GM19468 (cell line): ENCODE results near the gene ATF6.

Experiments
- ATAC-seq: cut with Tn5 transposase; IDR thresholded peaks from one replicate; pipeline ENCODE4 v1.9.1; 2021; ENCODE audit warnings: mild to moderate bottlenecking, moderate library complexity, moderate number of reproducible peaks; ENCODE audit not compliant: unreplicated experiment; ENCODE audit errors: extremely low read depth

Gene ATF6

GRCh38 chr1:161954050-161954449 is 187.9 kb downstream of the ATF6 start:
- no peak for ATAC-seq

GRCh38 chr1:161954466-161954865 is 188.3 kb downstream of the ATF6 start:
- ATAC-seq = no peak

GRCh38 chr1:161955606-161956005 is 189.5 kb downstream of the ATF6 start:
- no peak for ATAC-seq

- no peak for ATAC-seq
Measured at GRCh38 chr1:161956097-161956496, 190.0 kb downstream of the ATF6 start.

GRCh38 chr1:161956930-161957329 is 190.8 kb downstream of the ATF6 start:
- no peak for ATAC-seq

- ATAC-seq = no peak
Measured at GRCh38 chr1:161958425-161958824, 192.3 kb downstream of the ATF6 start.

GRCh38 chr1:161962091-161962887 is 196.2 kb downstream of the ATF6 start:
- peak; percentile 62 for ATAC-seq

GRCh38 chr1:161966067-161966466 is 199.9 kb downstream of the ATF6 start:
- ATAC-seq = no peak

GRCh38 chr1:161970036-161970435 is 203.9 kb downstream of the ATF6 start:
- no peak for ATAC-seq

- ATAC-seq = no peak
Measured at GRCh38 chr1:161970633-161971032, 204.5 kb downstream of the ATF6 start.

- ATAC-seq = no peak
Measured at GRCh38 chr1:161972828-161973227, 206.7 kb downstream of the ATF6 start.

- no peak for ATAC-seq
Measured at GRCh38 chr1:161973924-161974845, 208.1 kb downstream of the ATF6 start.

GRCh38 chr1:161978011-161978790 is 212.1 kb downstream of the ATF6 start:
- ATAC-seq = no peak

- ATAC-seq = no peak
Measured at GRCh38 chr1:161981126-161981525, 215.0 kb downstream of the ATF6 start.

GRCh38 chr1:161981735-161982506 is 215.8 kb downstream of the ATF6 start:
- no peak for ATAC-seq

- no peak for ATAC-seq
Measured at GRCh38 chr1:161982507-161982895, 216.4 kb downstream of the ATF6 start.

GRCh38 chr1:161982917-161983316 is 216.8 kb downstream of the ATF6 start:
- no peak for ATAC-seq

- no peak for ATAC-seq
Measured at GRCh38 chr1:161983725-161984124, 217.6 kb downstream of the ATF6 start.

GRCh38 chr1:161985301-161985822 is 219.2 kb downstream of the ATF6 start:
- no peak for ATAC-seq
